Measurements from ENCODE around the gene CPB2. TPM values are rescaled to one million over a fixed set of nuclear protein-coding genes. Genes with fewer than 3 reads are reported as not detected.

The CPB2 gene
- total and polyA plus RNA-seq, 7 donors: not detected

GRCh38 chr13:46004491-46004890, 100.3 kb downstream of the CPB2 start:
- H3K4me1 ChIP-seq: no peaks in the 10 kb centered on the region

More at GRCh38 chr13:46004491-46004890, 100.3 kb downstream of the CPB2 start:
- no peaks in the 10 kb centered on the region for H3K27me3 ChIP-seq (ENCODE audit: insufficient read depth in 3 of 3, low read length in 2 of 3)
- ATAC-seq (no peak), DNase-seq (no peak)
- WGBS, 3 donors: 100% methylated on average over 1 of the region's 1 CpG
- no peak for TF ChIP-seq CTCF (IDR thresholded peaks at IDR 0.05)
- H3K9me3 ChIP-seq: no peaks in the 10 kb centered on the region
- peaks cover 5 to 84% of the 10 kb centered on the region in 2 donors for H3K36me3 ChIP-seq (ENCODE audit: insufficient read depth in 1 of 2, low read depth in 1 of 2)
- no peak overlapping the region for H3K4me3 ChIP-seq
- H3K27ac ChIP-seq: no peak overlapping the region
- intact Hi-C loops (cut with DNase I): loop anchor here in 1 of 2 donors (10.0 kb wide), 1 partner anchor 380 kb away; no protein-coding TSS in a partner anchor

Other genes with a start within 250 kb of the CPB2 start
- gene ZC3H13, start 52.3 kb downstream of the CPB2 start, total RNA-seq: 10 to 100 TPM; 25.4 to 31.6 (median 26.9) TPM
- 10 to 100 TPM in 1 of 3 donors, 1 to 10 TPM in 2; 6.8 to 14.4 (median 8.9) TPM for gene ZC3H13, start 52.3 kb downstream of the CPB2 start, polyA plus RNA-seq
- 10 to 100 TPM in 2 of 4 donors, 1 to 10 TPM in 2; 8.0 to 14.8 (median 10.4) TPM for gene LCP1, start 77.1 kb upstream of the CPB2 start, total RNA-seq
- 1 to 10 TPM; 2.0 to 3.5 (median 2.1) TPM for gene LCP1, start 77.1 kb upstream of the CPB2 start, polyA plus RNA-seq
- not detected for gene LRRC63, start 106.9 kb upstream of the CPB2 start, total RNA-seq
- under 1 TPM in 2 of 3 donors, not detected in 1; 0.03 to 0.04 TPM for gene LRRC63, start 106.9 kb upstream of the CPB2 start, polyA plus RNA-seq